T1000 (cell line): ENCODE measurements around the gene MXD1.

Experiments used
- DNase-seq: peaks from one replicate; lab custom pipeline; 2025; ENCODE audit warnings: mixed read lengths; lab: John Stamatoyannopoulos, UW

The MXD1 gene

DNA sequence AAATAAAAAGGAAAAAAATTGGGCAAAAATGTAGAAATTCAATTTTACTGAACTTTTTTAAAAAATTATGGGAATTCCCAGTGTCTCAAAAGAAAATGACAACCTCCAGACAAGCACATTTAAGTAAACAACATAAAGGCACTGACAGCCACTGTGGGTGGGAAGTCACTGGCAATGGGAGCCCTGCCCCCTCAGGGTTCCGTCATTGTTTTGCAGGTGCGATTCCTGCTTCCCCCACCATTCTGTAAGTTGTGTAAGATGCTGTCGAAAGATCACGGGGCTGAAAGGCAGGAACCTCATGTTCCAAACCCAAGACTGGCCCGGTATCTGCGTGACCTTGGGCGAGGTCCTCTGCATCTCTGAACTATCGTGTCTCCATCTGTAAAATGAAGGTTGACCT, 62.3 kb downstream of the MXD1 start:
- no peak for DNase-seq

DNA sequence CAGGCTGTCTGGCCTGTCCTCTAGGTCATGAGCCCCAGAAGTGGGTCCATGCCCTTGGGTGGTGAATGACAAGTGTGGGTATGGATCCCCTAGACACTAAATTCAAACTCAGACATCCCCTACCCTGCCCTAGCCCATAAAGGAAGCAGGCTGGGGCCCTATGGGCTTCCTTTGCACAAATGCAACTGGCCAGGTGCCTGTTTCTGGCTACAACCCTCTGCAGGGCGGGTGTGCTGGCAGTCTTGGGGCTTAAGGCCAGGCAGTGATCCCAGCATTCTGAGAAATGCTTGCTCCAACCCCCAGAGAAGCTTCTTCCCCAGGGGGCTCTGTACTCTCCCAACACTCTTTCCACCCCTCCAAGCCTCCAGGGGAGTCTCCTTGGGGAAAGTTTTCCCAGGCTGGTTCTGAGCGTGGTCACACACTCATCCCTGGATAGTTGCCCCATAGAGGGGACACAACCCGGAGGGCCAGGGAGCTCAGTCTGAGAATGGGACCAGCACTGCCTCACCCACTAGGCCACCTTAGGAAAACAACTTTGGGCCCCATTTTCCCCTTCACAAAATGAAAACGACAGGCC, 63.1 kb downstream of the MXD1 start:
- no peak for DNase-seq

DNA sequence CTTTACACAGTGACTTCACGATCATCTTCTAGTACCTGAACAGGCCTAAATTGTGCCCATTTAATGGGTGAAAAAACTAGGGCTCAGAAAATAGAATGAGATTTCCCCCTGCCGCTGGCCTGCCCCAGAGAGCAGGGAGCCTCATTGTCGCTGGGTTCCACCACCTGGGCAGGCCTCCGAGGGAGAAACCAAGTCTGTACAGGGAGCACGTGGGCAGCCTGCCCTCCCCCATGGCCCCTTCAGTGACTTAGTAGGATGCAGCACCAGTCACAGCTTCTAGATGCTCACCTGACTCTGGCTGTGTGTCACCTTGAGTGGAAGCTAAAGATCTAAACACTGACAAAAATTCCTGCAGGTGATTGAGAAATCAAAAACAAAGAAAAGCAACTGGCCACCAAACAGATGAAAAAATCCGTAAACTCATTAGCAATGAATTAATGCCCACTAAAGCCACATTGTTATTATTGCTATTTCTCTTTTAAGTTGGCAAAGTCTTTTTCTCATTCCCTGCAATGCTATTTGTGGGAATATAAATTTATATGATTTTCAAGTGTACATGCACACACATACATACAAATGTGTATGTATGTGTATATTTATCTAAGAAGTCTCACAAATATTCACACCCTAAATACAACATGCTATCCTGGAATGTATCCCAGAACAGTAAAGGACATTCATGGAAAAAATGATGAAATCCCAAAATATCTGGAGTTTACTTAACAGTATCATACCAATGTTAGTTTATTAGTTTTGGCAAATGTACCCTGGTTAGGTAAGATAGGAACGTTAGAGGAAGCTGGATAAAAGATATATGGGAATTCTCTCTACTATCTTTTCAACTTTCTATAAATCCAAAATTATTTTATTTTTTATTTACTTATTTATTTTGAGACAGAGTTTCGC, 65.2 kb downstream of the MXD1 start:
- DNase-seq = no peak

DNA sequence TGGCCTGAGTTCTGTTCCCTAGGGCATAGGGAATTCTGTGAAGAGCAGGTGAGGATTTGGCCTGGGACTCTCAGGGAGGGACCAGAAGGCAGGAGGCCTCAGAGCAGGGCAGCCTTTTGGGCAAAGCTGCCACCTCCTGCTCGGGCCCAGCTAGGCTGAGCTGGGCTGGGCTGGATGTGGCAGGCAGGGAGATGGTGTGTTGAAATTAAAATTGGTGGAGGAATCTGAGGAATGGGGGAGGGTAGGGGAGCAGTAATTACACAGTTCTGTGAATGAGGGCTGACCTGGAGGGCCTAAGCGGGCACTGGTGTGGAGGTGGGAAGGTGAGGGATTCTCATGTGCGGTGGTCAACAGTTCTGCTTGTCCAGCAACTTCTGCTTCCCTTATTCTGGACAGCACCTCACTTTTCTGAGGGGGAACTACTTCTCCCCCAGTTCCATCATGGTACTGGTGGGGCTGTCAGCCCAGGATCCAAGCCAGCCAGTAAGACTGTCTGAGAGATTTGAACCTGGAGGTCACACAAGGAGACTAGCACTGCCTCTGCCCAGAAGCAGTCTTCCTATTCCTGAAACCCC, 68.6 kb downstream of the MXD1 start:
- DNase-seq = no peak

DNA sequence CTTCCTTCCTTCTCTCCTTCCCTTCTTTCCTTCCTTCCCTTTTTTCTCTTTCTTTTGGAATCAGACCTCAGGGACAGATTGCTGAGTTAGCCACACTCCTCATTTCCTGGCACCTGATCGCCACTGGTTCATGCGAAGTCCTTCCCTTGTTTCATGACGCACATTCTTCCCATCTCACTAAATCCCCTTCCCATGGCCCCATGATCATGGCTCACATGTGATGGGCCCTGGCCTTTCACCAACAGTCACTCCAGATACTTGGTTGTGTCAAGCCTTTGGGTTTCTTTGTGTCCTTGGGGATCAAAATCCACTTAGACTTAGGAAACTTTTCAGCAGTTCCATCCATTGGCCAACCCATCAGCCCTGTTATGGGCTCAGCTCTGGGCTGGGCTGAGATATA, 70.3 kb downstream of the MXD1 start:
- DNase-seq = no peak

DNA sequence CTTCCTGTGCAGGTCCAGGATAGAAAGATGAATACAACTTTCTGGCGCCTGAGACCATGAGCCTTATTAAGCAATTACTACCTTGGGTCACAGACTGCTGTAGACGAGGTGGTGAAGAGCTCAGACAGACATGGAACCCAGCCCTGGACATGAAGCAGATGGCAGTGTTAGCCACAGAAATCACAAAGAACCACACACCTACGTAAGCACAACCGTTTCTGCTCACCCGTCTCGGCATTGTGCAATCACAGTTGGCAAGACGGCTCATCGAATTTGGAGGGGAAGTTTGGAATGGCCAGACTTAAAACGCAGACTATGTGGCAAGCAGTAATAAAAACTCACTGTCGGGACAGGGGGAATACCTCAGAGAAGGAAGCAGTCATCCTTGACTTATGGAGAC, 70.8 kb downstream of the MXD1 start:
- no peak for DNase-seq

DNA sequence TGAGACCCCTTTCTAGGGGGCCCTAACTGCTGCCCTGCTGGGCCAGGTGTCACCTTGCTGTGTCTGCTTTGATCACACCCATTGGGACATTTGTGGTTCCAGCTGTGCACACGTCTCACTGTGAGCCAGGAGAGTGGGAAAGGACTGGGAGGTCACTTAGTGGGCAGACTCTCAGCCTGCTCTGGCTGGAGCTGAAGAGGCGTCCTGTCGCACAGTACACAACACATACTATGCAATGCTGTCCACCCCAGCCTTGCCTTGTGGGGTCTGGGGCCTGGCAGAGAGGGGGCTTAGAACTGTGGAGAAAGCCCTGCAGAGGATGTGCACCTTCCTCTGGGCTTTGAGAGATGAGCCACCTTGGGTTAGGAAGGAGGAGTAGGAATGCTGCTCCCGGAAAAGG, 71.8 kb downstream of the MXD1 start:
- no peak for DNase-seq

DNA sequence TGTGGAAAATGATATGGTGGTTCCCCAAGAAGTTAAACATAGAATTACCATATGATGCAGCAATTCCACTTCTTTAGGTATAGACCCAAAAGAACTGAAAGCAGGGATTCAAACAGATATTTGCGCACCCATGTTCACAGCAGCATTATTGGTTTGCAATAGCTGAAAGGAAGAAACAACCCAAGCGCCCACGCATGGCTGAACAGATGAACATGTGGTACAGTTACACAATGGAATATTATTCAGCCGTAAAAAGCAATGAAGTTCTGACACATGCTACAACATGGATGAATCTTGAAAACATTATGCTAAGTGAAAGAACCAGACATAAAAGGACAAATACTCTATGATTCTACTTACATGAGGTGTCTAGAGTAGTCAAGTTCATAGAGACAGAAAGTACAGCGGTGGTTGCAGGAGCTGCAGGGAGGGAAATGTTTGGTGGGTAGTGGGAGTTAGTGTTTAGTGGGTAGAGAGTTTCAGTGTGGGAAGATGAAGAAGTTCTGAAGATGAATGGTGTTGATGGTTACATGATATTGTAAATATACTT, 73.3 kb downstream of the MXD1 start:
- no peak for DNase-seq

DNA sequence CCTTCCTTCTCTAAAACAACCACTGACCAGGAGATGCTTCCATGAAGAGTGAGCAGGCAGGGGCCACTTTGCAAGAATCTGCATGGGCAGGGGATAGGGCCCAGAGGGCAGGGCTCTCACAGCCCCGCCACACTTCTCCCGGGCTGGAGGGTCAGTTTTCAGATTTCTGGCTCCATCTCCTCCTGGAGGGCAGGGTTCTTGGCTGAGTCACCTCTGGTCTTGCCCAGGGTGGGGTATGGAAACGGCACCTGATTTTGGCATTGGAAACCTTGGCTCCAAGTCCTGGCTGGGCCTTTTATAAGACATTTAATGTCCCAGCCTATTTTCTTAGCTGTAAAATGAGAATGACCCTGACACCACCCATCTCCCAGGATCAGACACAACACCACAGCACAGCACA, 74.1 kb downstream of the MXD1 start:
- DNase-seq = no peak

DNA sequence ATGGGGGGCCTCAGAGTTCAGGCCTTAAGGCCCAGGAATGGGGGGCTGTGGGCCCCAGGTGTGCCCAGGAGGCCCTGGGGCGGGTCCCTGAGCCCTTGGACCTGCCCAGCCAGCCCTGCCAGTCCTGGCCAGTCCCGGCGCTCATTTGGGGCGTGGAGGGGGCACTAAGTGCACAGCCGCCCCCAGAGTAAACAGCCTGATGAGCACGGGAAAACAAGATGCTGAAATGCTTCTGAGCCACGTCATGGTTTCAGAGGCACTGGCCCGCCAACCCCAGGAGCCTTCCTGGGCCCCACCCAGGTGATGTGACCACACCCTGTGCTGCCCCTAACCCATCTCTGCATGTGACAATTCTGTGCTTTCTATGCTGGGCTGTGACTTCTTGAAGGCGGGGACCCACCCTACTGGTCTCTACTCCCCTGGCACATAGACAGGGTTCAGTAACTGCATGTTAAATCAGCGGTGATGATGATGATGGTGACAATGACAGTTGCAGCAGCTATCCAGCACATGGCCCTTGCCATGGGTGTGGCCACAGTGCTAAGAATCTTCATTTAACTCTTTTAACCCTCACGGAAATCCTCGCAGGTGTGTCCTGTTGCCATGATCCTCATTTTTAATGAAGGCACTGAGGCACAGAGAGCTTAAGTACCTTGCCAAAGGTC, 74.7 kb downstream of the MXD1 start:
- no peak for DNase-seq
